Lung (tissue), 12 donors: ENCODE data around the gene TANGO6. TPM values are rescaled to one million over a fixed set of nuclear protein-coding genes. Genes with fewer than 3 reads are reported as not detected.

Source experiments
- ATAC-seq: fragments of 200-7000 bp; cut with Tn5 transposase; one replicate; pipeline ENCODE4 v1.9.1; 2020; ENCODE audit warnings: moderate number of reproducible peaks; ENCODE audit not compliant: insufficient read depth, low FRiP score
- DNase-seq, 3 donors: peaks; one replicate each; pipeline ENCODE4 v3.0.0-alpha.2; 2013 to 2017
- H3K27ac ChIP-seq, 2 donors: one replicate each; pipeline ENCODE4 v1.5.1; 2013; ENCODE audit warnings: mild to moderate bottlenecking in 2 of 2, moderate library complexity in 2 of 2, control low read depth in 1 of 2, inconsistent platforms in 1 of 2, low read depth in 1 of 2, low read length in 1 of 2
- H3K27me3 ChIP-seq, 3 donors: one replicate each; pipeline ENCODE4 v1.5.1; 2013; ENCODE audit warnings: low read length in 2 of 3; ENCODE audit not compliant: control insufficient read depth in 3 of 3, insufficient read depth in 3 of 3
- H3K36me3 ChIP-seq, 4 donors: one replicate each; pipeline ENCODE4 v1.5.1; 2013; ENCODE audit warnings: low read length in 4 of 4, mild to moderate bottlenecking in 1 of 4, moderate library complexity in 1 of 4; ENCODE audit not compliant: control insufficient read depth in 4 of 4, insufficient read depth in 4 of 4
- H3K4me1 ChIP-seq, 5 donors: one replicate each; pipeline ENCODE4 v1.5.1; 2013; ENCODE audit warnings: low read length in 5 of 5, mild to moderate bottlenecking in 2 of 5, moderate library complexity in 1 of 5; ENCODE audit not compliant: control insufficient read depth in 5 of 5, insufficient read depth in 5 of 5
- H3K4me3 ChIP-seq: one replicate; pipeline ENCODE4 v1.5.1; 2013; ENCODE audit warnings: mild to moderate bottlenecking, control low read depth, moderate library complexity
- H3K9ac ChIP-seq, 2 donors: one replicate each; pipeline ENCODE4 v1.5.1; 2013; ENCODE audit warnings: low read length in 2 of 2, control low read depth in 1 of 2; ENCODE audit not compliant: insufficient read depth in 1 of 2
- H3K9me3 ChIP-seq, 4 donors: one replicate each; pipeline ENCODE4 v1.5.1; 2013; ENCODE audit warnings: low read length in 3 of 4, mild to moderate bottlenecking in 1 of 4, moderate library complexity in 1 of 4; ENCODE audit not compliant: control insufficient read depth in 4 of 4, insufficient read depth in 3 of 4
- WGBS, 2 donors: extraction: QIAGEN DNeasy Blood & Tissue Kit; methylation state at CpG; one replicate each; pipeline ENCODE4 v1.1.7; 2013; 5-methylcytosine and 5-hydroxymethylcytosine counted together
- polyA plus RNA-seq, 2 donors: library from polyadenylated mRNA; stranded (reverse); fragments of 200-250 nt; gene quantifications; one replicate each; pipeline ENCODE4 v1.2.1, GENCODE V29; 2013
- total RNA-seq, 2 donors: library from RNA; depleted of rRNA in 1 of 2; stranded (reverse); fragments of >200 nt in 1 of 2; gene quantifications; one replicate each; pipeline ENCODE4 v1.2.1, GENCODE V29; 2014 to 2021
- TF ChIP-seq, protein P1 (sequence below): IDR thresholded peaks from 2 replicates; pipeline ENCODE4 v1.5.1; 2012; ENCODE audit warnings: mild to moderate bottlenecking; ENCODE audit errors: control extremely low read depth, extremely low read depth
- donor health status: control.
- donor health status: control.
- donor health status: Bipolar disorder and iron deficiency.
- donor health status: healthy.
- donor health status: DM: yes; HTN: yes; CAD: no.

The TANGO6 gene
- total and polyA plus RNA-seq, 4 donors: 2.3 to 19.3 (median 11.9) TPM

DNA sequence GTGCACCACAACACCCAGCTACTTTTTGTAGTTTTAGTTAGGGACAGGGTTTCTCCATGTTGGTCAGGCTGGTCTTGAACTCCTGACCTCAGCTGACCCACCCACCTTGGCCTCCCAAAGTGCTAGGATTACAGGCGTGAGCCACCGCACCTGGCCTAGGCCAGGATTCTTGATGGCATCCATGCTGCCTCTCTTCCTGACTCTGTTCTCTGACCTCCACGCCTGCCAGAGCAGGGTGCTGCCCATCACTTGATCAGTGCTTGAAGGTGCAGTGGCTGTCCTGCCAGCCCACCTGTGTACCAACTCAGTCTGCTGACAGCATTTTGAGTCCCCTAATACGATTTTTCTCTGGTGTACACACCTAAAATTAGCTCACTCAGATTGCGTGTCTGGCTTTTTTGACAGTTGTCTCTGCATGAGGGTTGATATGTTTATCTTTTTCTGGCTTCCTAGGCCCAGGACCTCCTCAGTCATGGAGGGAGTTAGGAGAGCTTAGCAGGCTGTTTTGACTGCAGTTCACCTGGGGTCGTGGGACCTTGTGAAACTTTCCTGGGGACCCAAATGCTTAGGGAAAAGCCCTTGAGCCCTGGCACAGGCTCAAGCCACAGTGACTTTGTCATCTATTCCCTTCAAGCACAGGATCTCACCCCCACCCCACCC is 268.0 kb downstream of the TANGO6 start:
- Histone ChIP-seq H3K9me3 (no peaks in the 10 kb centered on the region), H3K4me3 (no peak overlapping the region), H3K4me1 (peaks cover 0 to 22% (median 6%) of the 10 kb centered on the region in 5 donors), H3K27me3 (peaks cover 0 to 18% (median 8%) of the 10 kb centered on the region in 3 donors), H3K27ac (no peak overlapping the region), H3K36me3 (peaks cover 0 to 33% (median 16%) of the 10 kb centered on the region in 4 donors), H3K9ac (no peak overlapping the region)
- WGBS, 2 donors: 73 to 78% methylated on average over 6 of the region's 6 CpGs
- DNase-seq (no peak), ATAC-seq (no peak)
- TF ChIP-seq, protein P1, sequence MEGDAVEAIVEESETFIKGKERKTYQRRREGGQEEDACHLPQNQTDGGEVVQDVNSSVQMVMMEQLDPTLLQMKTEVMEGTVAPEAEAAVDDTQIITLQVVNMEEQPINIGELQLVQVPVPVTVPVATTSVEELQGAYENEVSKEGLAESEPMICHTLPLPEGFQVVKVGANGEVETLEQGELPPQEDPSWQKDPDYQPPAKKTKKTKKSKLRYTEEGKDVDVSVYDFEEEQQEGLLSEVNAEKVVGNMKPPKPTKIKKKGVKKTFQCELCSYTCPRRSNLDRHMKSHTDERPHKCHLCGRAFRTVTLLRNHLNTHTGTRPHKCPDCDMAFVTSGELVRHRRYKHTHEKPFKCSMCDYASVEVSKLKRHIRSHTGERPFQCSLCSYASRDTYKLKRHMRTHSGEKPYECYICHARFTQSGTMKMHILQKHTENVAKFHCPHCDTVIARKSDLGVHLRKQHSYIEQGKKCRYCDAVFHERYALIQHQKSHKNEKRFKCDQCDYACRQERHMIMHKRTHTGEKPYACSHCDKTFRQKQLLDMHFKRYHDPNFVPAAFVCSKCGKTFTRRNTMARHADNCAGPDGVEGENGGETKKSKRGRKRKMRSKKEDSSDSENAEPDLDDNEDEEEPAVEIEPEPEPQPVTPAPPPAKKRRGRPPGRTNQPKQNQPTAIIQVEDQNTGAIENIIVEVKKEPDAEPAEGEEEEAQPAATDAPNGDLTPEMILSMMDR: no peak

DNA sequence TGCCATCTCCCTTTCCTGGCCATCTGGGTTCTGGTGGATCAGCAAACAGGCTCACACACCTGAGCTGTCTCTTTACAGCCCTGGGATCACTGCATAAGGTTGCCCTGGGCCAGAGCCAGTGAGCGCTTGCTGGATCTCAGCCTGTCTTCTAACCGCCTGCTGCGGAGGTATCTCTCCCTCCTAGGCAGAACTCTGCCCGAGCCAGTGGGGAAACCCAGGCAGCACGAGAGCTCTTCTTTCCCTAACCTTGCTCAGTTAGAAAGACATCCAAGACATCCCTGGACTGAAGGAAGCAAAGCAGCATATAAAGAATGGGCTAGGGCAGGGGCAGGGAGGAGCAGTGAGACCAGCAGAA is 268.5 kb downstream of the TANGO6 start:
- H3K9ac ChIP-seq: no peak overlapping the region
- WGBS, 2 donors: 74 to 90% methylated on average over 5 of the region's 5 CpGs
- TF ChIP-seq, protein P1: no peak
- no peak overlapping the region for H3K4me3 ChIP-seq
- ATAC-seq (no peak), DNase-seq (no peak)
- H3K36me3 ChIP-seq: peaks cover 0 to 33% (median 18%) of the 10 kb centered on the region in 4 donors
- peaks cover 0 to 16% (median 8%) of the 10 kb centered on the region in 3 donors for H3K27me3 ChIP-seq
- H3K4me1 ChIP-seq: peaks cover 0 to 22% (median 6%) of the 10 kb centered on the region in 5 donors
- no peaks in the 10 kb centered on the region for H3K9me3 ChIP-seq
- no peak overlapping the region for H3K27ac ChIP-seq

DNA sequence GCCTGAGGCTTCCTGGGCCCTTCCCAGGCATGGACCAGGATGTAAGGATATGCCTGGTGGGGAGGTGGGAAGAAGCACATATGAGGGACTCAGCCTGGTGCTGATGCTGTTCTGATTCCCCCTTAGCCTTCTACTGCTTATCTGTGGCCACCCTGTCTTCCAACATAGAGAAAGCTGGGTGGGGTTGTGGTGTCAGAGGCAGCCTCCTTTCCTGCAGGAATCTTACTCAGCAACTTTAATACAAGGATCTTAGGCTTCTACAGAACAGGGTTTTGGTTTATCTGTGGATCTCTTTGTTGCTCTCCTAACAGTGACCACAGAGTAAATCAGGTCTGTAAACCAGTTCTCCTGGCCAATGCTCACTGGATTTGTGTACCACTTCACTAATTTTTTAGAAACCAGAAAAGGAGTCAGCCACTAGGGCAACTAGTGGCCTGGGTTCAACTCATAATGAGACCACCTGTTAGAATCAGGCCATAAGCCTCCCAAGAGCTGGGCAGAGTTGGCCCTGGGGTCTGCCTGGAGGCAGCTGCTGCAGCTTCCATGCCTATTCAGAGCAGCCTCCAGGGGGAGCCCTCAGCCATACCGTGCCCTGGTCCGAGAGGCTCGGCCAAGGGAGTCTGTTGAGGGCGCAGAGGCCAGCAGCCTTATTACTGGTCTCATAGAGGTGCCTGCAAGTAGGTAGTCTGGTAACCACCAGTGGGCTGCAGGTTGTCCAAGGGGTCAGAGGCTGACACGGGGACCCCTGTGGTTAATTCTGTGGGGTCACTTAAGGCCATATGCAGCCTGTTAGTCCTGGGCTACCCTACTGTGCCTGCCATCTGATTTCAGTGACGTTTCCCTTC is 269.2 kb downstream of the TANGO6 start:
- H3K4me1 ChIP-seq: peaks cover 0 to 16% (median under 1%) of the 10 kb centered on the region in 5 donors
- ATAC-seq: peak; percentile 55
- WGBS, 2 donors: 45 to 51% methylated on average over 6 of the region's 6 CpGs
- peak in 1 of 3 donors; percentile 50 for DNase-seq
- H3K36me3 ChIP-seq: peaks cover 0 to 33% (median 20%) of the 10 kb centered on the region in 4 donors
- H3K9me3 ChIP-seq: no peaks in the 10 kb centered on the region
- H3K9ac ChIP-seq: no peak overlapping the region
- no peak overlapping the region for H3K4me3 ChIP-seq
- TF ChIP-seq, protein P1: no peak
- no peak overlapping the region for H3K27ac ChIP-seq
- H3K27me3 ChIP-seq: peaks cover 0 to 16% (median 8%) of the 10 kb centered on the region in 3 donors
